Keratinocyte (primary cell): ENCODE data around the gene SUCNR1. TPM values are rescaled to one million over a fixed set of nuclear protein-coding genes. Genes with fewer than 3 reads are reported as not detected.

Source experiments
- DNase-seq: peaks from one replicate; pipeline ENCODE4 v3.0.0-alpha.2; 2011; ENCODE audit warnings: low read depth, missing footprints, low spot score
- FAIRE-seq: peaks from 2 replicates; lab custom pipeline; 2011; peaks lifted over from hg19 to GRCh38; lab: Jason Lieb, UNC
- H2AFZ ChIP-seq: 2 replicates; pipeline ENCODE4 v1.6.0; 2012; ENCODE audit warnings: low read length, control low read depth, inconsistent platforms; ENCODE audit not compliant: control insufficient read depth
- H3K27ac ChIP-seq: 2 replicates; pipeline ENCODE4 v1.5.1; 2011; ENCODE audit warnings: low read length; ENCODE audit not compliant: control insufficient read depth, insufficient read depth
- H3K27me3 ChIP-seq: 3 replicates; pipeline ENCODE4 v1.6.0; 2011; ENCODE audit warnings: low read length; ENCODE audit not compliant: control insufficient read depth, insufficient read depth; ENCODE audit errors: extremely low read depth
- H3K36me3 ChIP-seq, 2 experiments: 2 replicates in 1 of 2; 3 replicates in 1 of 2; pipeline ENCODE4 v1.5.1; 2011; ENCODE audit warnings: low read length in 2 of 2, mild to moderate bottlenecking in 1 of 2; ENCODE audit not compliant: control insufficient read depth in 2 of 2, insufficient read depth in 2 of 2; ENCODE audit errors: extremely low read depth in 1 of 2
- H3K4me1 ChIP-seq: 3 replicates; pipeline ENCODE4 v1.5.1; 2011; ENCODE audit warnings: low read length; ENCODE audit not compliant: control insufficient read depth, insufficient read depth; ENCODE audit errors: extremely low read depth
- H3K4me2 ChIP-seq: 3 replicates; pipeline ENCODE4 v1.6.0; 2011; ENCODE audit warnings: low read depth, low read length; ENCODE audit not compliant: control insufficient read depth, insufficient read depth; ENCODE audit errors: extremely low read depth
- H3K4me3 ChIP-seq, 3 experiments: fragments of 200-600 bp in 1 of 3; sonication (generic) in 1 of 3; 2 replicates in 2 of 3; 3 replicates in 1 of 3; pipeline ENCODE4 v1.5.1; 2011 to 2016; ENCODE audit warnings: low read length in 3 of 3, mild to moderate bottlenecking in 3 of 3, control low read depth in 2 of 3, inconsistent platforms in 1 of 3, low read depth in 1 of 3, mixed read lengths in 1 of 3, mixed run types in 1 of 3, moderate library complexity in 1 of 3; ENCODE audit not compliant: control insufficient read depth in 2 of 3, insufficient read depth in 2 of 3; ENCODE audit errors: extremely low read depth in 1 of 3
- H3K79me2 ChIP-seq: 2 replicates; pipeline ENCODE4 v1.6.0; 2012; ENCODE audit warnings: low read length; ENCODE audit not compliant: control insufficient read depth, insufficient read depth
- H3K9ac ChIP-seq: 3 replicates; pipeline ENCODE4 v1.6.0; 2011; ENCODE audit warnings: low read length; ENCODE audit not compliant: control insufficient read depth, insufficient read depth; ENCODE audit errors: extremely low read depth
- H3K9me1 ChIP-seq: 3 replicates; pipeline ENCODE4 v1.6.0; 2011; ENCODE audit warnings: low read length; ENCODE audit not compliant: control insufficient read depth, insufficient read depth; ENCODE audit errors: extremely low read depth
- H3K9me3 ChIP-seq: 2 replicates; pipeline ENCODE4 v1.5.1; 2012; ENCODE audit warnings: low read depth, low read length; ENCODE audit not compliant: control insufficient read depth
- H4K20me1 ChIP-seq: 3 replicates; pipeline ENCODE4 v1.6.0; 2011; ENCODE audit warnings: low read length; ENCODE audit not compliant: control insufficient read depth, insufficient read depth; ENCODE audit errors: extremely low read depth
- EZH2 ChIP-seq: IDR thresholded peaks from one replicate; pipeline ENCODE4 v1.6.1; 2012; ENCODE audit warnings: inconsistent platforms, mild to moderate bottlenecking, low read length, moderate library complexity
- dilution Hi-C: fragments of 300-500 bp; cut with MboI; formaldehyde crosslinking; loops from one replicate; pipeline ENCODE4 v1.7.0; 2020; ENCODE audit warnings: low sequenced_read_pairs; ENCODE audit not compliant: extremely low pct_ligation_motif_present
- polyA plus RNA-seq, 5 experiments: library from polyadenylated mRNA; depleted of rRNA in 3 of 5; stranded (reverse) in 3 of 5; stranded (forward) in 1 of 5; unstranded in 1 of 5; fragments of >200 nt; gene quantifications; 1 replicate in 1 of 5; 2 replicates in 3 of 5; 3 replicates in 1 of 5; pipeline versions ENCODE4 v1.2.1 to v1.2.3, GENCODE V29; 2011 to 2012; ENCODE audit warnings: missing spikeins in 2 of 5, low read depth in 1 of 5, low replicate concordance in 1 of 5
- TF ChIP-seq, protein P1 (sequence below), 3 experiments: IDR thresholded peaks in 1 of 3; conservative IDR thresholded peaks in 1 of 3; optimal IDR thresholded peaks in 1 of 3; 2 replicates in 2 of 3; 3 replicates in 1 of 3; pipeline versions ENCODE3 to v1.5.1; 2011; ENCODE audit warnings: low read length in 3 of 3, mild to moderate bottlenecking in 3 of 3, moderate library complexity in 2 of 3, control low read depth in 1 of 3, inconsistent platforms in 1 of 3; ENCODE audit not compliant: insufficient read depth in 2 of 3; ENCODE audit errors: extremely low read depth in 1 of 3

Gene SUCNR1
- polyA plus RNA-seq, 1 donor (not counting 4 experiments of a cell fraction or from before 2014, with no cell fraction given): not detected

DNA sequence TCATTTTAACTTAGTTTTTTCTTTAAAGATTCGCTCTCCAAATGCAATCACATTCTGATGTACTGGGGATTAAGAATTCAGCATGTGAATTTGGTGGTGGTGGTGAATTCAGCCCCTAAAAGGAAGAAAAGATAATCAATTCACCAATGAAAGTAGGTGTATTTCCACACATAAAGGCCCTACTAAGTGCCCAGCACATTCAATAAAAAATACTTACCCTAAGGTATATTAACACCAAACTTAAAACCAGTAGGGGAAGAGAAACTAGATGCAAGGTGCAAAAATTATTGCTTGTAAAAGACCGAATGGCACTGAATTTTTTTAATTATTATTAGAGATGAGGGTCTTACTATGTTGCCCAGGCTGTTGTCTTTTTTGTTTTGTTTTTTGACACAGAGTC is 16.8 kb upstream of the SUCNR1 start:
- no peaks in the 10 kb centered on the region for H3K9me1 ChIP-seq
- H3K9me3 ChIP-seq: no peaks in the 10 kb centered on the region
- H2AFZ ChIP-seq: no peak overlapping the region
- H3K27me3 ChIP-seq: no peaks in the 10 kb centered on the region
- DNase-seq (no peak), FAIRE-seq (no peak)
- no peaks in the 10 kb centered on the region for H3K4me1 ChIP-seq
- H3K4me2 ChIP-seq: no peak overlapping the region
- H3K36me3 ChIP-seq: no peaks in the 10 kb centered on the region
- H3K4me3 ChIP-seq: no peak overlapping the region
- no peaks in the 10 kb centered on the region for H3K79me2 ChIP-seq
- H4K20me1 ChIP-seq: no peaks in the 10 kb centered on the region
- TF ChIP-seq, protein P1, sequence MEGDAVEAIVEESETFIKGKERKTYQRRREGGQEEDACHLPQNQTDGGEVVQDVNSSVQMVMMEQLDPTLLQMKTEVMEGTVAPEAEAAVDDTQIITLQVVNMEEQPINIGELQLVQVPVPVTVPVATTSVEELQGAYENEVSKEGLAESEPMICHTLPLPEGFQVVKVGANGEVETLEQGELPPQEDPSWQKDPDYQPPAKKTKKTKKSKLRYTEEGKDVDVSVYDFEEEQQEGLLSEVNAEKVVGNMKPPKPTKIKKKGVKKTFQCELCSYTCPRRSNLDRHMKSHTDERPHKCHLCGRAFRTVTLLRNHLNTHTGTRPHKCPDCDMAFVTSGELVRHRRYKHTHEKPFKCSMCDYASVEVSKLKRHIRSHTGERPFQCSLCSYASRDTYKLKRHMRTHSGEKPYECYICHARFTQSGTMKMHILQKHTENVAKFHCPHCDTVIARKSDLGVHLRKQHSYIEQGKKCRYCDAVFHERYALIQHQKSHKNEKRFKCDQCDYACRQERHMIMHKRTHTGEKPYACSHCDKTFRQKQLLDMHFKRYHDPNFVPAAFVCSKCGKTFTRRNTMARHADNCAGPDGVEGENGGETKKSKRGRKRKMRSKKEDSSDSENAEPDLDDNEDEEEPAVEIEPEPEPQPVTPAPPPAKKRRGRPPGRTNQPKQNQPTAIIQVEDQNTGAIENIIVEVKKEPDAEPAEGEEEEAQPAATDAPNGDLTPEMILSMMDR (optimal IDR thresholded peaks at IDR 0.05 in 1 of 3, IDR thresholded peaks at IDR 0.05 in 1 of 3, conservative IDR thresholded peaks at IDR 0.05 in 1 of 3; ENCODE audit: extremely low read depth in 1 of 3, insufficient read depth in 2 of 3, low read length in 3 of 3): no peak
- TF ChIP-seq EZH2: no peak
- H3K27ac ChIP-seq: no peak overlapping the region
- no peak overlapping the region for H3K9ac ChIP-seq
- dilution Hi-C loops: no loop called here

DNA sequence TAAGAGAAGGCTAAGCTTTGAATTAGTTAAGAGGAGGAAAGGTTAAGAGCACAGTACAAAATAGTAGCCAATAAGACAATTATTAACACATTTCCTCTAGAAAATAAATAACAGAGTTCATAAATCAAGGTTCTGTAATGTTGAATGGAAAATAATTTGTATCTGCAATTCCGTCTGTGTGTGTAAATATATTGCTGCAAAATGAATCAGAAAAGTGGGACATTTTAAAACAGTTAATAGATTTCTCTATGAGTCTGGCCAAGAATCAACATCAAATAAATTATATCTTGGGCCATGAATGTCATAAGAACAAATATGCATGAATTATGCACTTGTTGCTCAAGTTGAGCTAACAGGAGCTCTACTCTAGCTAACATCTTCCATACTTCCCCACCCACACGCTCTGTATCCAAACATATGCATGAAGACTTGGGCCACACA is 14.2 kb upstream of the SUCNR1 start:
- no peaks in the 10 kb centered on the region for H3K9me1 ChIP-seq
- H3K27ac ChIP-seq: no peak overlapping the region
- no peaks in the 10 kb centered on the region for H4K20me1 ChIP-seq
- H2AFZ ChIP-seq: no peak overlapping the region
- dilution Hi-C loops: no loop called here
- no peak for FAIRE-seq
- no peaks in the 10 kb centered on the region for H3K27me3 ChIP-seq
- no peak overlapping the region for H3K4me2 ChIP-seq
- no peaks in the 10 kb centered on the region for H3K79me2 ChIP-seq
- no peaks in the 10 kb centered on the region for H3K36me3 ChIP-seq
- no peak for TF ChIP-seq EZH2
- TF ChIP-seq, protein P1 (optimal IDR thresholded peaks at IDR 0.05 in 1 of 3, IDR thresholded peaks at IDR 0.05 in 1 of 3, conservative IDR thresholded peaks at IDR 0.05 in 1 of 3; ENCODE audit: extremely low read depth in 1 of 3, insufficient read depth in 2 of 3, low read length in 3 of 3): no peak
- H3K4me1 ChIP-seq: peaks cover 10% of the 10 kb centered on the region
- H3K4me3 ChIP-seq: no peak overlapping the region
- no peaks in the 10 kb centered on the region for H3K9me3 ChIP-seq
- H3K9ac ChIP-seq: no peak overlapping the region
- no peak for DNase-seq
